GM19397 (cell line): ENCODE results near the gene SPAG16.
"Not testable (repeated sequence)": the region's sequence is repeated elsewhere in the genome, so short reads cannot be mapped to it uniquely, and the experiment has no call there.

ENCODE experiments used
- ATAC-seq: cut with Tn5 transposase; IDR thresholded peaks from one replicate; pipeline ENCODE4 v1.9.1; 2021; ENCODE audit warnings: mild to moderate bottlenecking, moderate library complexity; ENCODE audit not compliant: unreplicated experiment

SPAG16 gene

DNA sequence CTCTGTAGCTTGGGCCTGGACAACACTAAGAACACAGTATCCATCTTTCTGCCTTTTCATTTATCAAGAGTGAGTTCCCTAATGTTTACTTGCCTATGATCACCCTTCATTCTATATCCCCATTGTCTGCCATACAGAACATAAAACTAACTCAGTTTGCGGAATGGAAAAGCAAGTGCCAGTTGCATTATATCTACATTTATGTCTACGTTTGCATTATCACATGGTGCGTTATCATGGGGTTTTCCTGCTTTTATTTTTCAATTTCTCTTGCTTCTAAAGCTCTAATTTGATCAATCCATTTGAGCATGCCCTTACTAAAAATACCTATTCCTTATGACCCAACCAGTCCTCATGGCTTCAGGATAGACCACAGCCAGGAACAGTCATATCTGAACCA lies 704.9 kb downstream of the SPAG16 start:
- ATAC-seq, result no peak

DNA sequence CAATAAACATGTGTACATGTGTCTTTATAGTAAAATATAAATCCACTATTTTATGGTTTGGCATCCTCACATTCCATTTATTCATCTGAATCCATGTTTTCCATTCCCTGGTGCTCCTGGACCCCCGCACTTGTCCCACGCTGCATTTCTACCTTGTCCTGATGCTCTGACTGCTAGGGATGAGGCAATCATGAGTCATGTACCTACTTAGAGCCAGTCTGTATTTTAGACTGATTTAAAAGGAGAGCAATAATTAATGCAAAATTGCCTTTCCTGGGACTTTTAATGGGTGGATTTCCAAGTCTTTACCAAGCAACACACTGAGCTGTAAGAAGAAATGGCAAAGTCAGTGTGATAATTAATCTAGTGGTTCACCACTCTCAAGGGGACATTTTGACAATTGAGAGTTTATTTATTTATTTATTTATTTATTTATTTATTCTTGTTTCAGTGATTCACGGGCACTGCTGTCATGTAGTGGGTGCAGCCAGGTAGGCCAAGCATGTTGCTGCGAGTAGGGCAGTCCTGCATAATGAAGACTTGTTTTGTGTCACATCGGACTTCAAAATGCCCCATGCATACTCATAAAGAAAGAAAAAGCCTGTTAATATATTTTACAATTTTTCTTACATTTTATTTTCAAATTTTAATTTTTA lies 707.3 kb downstream of the SPAG16 start:
- no peak for ATAC-seq

DNA sequence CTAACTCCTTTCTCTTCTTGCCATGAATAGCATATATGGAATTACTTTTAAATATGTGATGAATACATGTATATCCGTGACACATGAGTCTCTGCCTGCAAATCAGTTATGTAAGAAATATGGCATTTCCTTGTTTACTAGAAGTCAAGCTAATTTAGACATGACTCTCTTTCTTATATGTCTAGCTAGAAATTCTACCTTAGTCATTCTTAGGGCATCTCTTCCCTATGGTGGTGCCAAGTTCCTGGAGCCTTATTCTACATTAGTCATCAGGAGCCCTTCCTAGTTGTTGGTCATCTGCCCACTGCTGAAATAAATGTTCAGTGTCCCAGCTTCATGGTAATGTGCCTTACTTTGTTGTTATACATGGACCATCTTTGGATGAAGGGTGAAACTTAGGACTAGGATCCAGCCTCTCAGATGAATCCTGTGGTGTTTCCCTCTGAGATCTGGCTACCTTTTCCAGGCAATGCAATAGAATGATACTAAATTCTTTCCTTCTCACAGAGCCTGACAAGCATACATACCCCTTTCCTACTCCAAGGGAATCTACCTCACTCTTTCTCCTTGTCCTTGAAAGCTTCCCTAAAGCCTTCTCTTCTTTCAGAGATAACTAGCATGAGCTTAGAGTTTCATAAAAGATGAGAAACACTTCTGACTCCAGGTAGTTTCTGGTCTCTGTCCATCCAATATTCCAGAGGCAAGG lies 711.3 kb downstream of the SPAG16 start:
- ATAC-seq, result no peak

DNA sequence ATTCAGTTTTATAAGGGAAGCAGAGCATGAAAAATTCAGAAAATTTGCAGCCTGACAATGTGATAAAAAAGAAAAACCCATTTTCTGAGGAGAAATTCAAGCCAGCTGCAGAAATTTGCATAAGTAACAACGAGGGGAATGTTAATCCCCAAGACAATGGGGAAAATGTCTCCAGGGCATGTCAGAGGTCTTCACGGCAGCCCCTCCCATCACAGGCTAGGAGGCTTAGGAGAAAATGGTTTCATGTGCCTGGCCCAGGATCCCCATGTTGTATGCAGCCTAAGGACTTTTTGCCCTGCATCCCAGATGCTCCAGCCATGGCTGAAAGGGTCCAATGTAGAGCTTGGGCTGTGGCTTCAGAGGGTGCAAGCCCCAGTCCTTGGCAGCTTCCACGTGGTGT lies 714.7 kb downstream of the SPAG16 start:
- not testable (repeated sequence) for ATAC-seq

DNA sequence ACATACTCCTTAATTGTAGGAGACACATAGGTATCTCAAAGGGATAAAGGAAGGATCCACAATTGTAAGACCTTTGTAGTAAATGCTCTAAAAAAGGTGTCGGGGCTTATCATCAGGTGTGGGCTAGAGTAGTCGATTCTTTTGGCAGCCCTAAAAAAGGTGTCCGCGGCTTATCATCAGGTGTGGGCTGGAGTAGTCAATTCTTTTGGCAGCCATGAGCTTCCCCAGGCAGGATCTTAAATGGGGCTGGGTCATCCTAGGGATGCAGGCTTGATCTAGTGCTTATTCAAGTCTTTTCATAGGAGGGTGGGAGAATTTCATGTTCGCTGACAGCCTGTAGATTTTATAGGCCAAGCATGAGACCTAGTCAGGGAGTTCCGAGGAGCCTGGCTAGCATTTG lies 720.2 kb downstream of the SPAG16 start:
- ATAC-seq, result no peak

DNA sequence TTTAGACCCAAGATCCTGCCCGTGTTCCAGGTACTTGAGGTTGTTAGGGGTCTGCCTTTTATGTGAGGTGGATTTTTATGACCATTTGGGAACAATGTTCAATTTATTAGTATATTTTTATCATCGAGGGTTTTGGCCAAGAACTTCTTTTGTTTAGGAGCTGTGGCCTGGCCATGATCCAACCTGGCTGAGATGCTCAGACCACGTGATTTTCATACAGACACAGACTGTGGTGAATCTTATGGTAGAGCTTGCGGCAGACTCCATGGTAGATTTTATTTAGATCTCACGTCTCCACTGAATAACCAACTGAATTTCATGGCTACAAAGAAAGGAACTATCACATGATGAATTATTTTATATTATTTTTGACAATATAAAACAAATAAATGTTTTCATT lies 721.1 kb downstream of the SPAG16 start:
- ATAC-seq, result no peak

DNA sequence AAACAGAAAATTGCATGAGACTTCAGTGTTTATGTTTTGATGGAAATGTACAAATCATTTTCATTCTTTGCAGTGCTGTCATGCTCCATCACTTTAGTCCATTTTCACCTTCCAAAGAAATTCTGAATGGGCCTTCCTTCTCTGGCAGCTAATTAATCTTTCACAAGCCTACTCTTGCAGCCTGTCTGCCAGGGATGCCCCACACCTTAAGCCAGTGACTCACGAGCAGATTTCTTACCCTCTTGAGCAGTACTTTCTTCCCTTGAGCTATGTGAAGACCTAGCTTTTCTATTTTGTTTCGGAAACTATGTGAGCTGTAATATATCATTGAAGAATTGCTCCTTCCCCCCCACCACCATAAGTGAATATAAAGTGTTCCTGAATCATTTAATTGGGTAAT lies 722.3 kb downstream of the SPAG16 start:
- no peak for ATAC-seq

DNA sequence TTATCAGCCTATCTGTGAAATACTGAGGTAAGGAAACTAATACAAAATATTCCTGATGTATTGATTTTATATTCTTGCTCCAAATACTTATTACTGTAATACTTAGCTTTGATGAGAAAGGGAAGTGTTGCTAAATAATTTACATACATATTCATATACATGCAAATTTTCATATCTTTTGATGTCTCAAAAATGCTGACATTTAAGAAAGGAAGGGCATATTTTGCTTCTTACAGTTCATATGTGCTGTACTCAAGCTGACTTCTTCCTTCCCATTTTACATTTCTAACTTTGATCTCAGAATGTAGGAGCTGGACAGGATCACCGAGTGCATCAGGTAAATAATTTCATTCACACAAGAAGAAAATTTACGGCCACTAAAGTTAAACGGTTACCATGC lies 727.4 kb downstream of the SPAG16 start:
- no peak for ATAC-seq

DNA sequence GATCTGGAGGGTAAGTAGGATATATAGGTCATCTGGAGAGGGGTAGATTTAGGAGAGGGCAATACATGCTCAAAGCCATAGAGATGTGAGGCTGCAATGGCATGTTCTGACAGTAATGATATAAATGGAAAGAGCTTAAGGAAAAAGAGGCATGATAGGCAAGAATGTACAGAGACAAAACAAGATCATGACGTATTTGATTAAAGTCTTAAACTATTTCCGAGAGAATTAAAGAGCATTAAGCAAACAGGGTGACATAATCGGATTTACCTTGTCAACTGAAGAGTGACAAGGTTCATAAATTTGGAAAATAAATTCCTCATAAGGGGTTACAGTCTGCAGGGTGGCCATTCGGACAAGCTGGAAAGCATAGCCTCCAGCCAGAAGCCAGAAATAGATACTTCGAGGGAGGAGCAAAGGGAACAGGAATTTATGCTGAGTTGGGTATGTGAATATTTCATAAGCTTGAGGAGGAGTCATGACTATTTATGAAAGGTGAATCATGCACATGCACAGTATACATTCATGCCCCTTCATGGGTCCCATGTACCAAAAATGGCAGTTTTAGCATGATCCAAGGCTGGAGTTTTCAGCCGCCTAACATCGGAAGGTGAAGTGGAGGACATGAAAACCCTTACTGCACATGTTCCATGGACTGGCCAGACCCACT lies 730.4 kb downstream of the SPAG16 start:
- no peak for ATAC-seq

DNA sequence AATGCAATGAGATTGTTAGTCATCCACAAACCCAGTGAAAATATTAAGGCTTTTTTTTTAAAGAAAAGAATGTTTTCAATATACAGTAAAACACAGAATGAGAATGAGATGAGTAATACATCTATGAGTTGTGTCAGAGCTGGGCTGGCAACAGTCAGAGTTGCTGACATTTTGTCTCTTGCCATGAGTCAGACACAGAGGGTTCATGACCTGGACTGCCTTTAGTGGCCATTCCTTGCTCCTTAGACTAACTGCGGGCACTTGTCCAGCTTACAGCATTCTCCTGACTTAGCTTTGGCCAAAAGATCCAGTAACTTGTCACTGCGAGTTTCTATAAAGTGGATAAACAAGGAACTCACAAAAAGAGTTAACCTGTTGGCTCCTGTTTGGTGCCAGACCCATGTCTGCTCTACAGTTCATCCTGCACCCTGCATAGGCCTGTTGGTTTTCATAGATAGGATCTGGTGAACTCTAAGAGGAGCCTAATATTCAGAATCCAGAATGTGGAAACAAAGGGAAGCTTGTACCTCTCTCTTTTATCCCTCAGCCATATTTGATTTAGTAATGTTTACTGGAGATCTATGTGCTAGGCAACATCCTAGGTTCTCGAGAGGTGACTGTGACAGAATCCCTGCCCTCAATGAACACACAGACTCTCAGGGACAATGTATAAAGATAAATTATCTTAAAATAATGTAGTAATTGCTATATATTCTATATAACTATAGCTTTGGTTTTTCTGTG lies 735.1 kb downstream of the SPAG16 start:
- no peak for ATAC-seq

DNA sequence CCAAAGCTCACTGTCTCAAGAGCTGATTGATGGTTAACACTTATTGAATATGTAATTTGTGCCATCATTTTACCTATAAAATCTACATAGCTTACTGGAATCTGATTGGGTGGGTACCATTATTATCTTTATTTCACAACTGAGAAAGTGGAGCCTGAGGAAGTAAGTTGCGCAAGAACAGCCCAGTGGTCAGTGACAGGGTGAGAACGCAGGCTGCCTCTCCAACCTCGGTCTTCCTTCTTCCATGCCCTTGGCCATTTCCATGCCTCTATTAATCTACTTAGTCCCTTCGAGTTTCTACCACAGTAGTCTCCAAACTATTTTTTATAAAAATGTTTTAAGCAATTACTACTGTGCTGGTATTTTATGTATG lies 735.7 kb downstream of the SPAG16 start:
- no peak for ATAC-seq

DNA sequence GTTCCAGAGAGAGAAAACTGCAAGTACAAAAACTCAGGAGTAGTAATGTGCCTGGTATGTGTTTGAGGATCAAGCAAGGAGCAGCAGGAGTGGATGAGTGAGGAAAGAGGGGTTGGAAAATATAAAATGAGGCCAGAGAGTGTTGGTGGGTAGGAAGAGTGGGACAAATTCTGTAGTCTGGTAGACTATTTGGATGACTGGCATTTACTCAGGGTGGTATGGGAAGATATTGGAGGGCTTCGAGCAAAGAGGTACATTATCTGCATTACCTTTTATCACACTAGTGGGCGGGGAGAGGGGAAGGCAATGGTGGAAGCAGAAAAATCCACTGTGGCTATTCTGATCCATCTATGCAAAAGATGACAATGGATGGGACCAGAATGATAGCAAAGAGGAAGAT lies 744.9 kb downstream of the SPAG16 start:
- no peak for ATAC-seq

DNA sequence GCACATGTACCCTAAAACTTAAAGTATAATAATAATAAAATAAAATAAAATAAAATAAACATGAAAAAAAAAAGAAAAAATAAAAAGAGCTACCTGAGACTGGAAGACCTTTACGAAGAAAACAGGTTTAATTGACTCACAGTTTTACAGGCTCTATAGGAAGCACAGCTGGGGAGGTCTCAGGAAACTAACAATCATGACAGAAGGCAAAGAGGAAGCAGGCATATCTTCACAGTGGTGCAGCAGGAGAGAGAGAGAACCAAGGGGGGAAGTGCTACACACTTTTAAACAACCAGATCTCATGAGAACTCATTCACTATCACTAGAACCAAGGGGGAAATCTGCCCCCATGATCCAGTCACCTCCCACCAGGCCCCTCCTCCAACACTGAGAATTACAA lies 747.3 kb downstream of the SPAG16 start:
- no peak for ATAC-seq

DNA sequence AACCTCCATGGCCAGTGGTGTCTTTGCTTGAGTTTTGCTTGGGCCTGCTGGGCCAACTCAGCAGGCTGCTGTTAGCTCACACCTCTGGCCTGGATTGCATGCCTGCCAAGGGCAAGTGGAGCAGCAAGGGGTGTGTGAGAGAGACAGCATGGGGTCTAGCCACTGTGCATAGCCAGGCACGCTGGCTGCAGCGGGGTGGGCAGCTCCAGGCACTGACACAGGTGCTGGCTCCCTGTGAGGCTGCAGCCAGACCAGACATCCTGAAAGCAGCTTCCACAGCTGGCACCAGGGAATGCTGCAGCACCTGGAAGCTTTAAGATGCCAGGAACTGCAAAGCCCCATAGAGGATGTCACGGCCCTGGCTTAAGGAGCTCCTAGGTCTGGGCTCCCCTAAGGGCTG lies 750.2 kb downstream of the SPAG16 start:
- no peak for ATAC-seq

DNA sequence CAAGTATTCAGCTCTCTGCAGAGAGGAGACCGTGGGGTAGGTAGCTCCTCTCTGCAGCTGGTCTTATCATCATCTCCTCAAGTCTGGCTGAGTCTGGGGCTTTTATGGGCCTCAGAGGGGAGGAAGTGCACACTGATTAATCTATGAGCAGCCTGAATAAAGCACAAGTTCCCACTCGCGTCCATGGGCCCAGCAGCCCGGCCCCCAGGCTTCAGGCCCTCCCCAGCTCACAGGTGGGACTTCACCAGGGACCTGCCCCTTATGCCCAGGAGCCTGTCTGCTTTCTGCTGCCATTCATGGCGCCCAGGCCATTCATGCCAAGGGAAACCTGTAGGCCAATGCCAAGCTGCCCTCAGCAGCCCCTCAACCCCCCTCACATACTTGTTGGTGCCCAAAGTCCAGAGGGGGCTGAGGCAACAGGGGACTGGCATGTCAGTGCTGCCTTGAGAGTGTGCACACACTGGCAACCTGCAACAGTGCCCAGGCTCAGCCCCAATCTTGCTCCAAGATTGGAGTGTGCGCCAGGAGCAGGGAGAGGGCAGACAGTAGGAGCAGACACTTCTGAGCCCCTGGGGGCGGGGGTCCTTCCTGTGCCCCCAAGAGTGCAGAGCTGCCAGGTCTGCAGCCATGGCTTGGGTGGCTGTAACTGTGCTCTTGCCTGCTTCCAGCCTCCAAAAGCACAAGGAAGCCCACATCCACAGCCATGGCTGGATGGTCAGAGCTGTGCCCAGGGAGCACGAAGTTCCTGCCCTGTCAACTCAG lies 751.0 kb downstream of the SPAG16 start:
- ATAC-seq, result no peak

DNA sequence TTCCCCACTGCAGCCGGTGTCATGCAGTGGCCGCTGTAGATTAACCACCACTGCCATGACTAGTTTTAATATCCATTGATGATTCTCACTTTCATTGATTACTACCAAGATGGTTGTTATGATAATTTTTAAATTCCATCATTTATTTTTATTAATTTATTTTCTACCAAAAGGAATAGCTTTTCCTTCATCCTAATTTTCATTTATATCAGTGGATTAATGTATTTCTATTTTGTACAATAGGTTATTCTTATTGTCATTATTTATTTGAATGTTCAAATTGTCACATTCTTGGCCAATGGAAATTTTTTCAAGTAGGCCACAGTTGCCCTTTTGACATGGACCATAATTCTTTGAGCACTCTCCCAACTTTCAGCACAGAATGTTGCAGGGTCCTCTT lies 751.7 kb downstream of the SPAG16 start:
- ATAC-seq, result no peak

DNA sequence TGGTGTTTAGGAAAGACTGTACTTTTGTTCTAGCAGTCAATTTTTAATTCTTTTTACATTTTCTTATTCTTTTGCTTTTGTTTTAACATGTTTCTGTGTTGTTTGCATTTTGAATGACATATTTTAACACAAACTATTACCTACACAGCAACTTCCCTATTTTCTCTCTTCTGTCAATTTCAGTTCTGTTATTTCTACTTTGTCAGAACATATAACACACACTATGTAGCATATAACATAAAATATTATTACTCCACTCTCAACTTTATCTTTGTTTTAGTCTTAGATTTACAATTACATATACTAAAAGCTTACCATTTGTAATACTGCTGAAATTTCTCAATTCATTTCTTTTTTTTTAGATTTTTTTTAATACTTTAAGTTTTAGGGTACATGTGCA lies 753.9 kb downstream of the SPAG16 start:
- no peak for ATAC-seq

DNA sequence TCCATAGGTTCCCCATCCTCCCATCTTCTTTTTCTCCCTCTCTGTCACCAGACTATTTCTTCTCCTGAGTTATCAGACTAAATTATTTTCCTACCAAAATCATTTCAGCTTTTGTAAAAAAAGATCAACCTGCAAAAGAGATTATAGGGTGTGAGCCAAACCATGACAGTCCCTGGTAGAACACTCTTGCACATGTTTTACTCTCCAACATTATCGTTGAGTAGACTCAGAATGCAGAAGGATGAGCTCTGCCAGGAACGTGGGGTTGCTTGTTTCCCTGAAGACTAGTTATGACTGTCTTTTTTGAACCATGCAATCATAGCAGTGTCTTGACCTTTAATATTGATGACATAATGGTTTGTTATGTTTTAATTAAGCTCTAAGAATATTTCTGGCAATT lies 766.5 kb downstream of the SPAG16 start:
- ATAC-seq, result no peak

DNA sequence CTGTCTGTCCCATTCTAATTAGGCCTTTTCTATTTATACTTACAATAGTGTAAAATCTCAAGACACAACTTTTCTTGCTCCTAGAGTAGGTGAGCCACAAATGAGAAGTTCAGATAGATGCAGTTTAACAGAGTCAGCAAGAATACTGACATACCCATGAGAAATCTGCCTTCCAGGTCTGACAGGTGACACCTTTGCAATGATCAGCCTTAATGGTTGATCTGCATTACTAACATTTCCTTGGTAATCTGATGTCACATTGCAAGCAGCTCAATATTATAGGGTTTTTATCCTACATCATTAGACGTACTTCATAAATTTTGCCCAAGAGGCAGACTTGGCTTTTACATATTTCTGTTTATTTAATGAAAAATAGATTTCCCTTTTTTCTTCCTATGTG lies 767.3 kb downstream of the SPAG16 start:
- ATAC-seq, result no peak

DNA sequence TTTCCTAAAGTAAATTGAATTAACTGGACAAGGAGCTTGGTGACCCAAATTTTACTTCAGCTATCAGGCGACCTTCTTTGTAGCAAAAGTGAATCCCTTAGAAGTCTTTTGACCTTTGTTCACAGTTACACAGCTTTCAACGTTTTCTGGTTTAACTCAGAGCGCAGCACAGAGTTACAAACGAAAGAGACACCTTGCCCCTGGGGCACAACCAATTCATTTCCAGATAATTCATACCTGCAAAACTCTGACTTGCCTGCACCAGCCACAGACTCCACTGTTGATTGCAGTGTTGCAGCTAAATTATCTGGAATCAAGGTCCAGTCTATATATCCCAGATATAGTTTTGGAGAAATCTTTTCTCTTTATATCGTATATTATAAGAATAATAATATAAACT lies 768.0 kb downstream of the SPAG16 start:
- ATAC-seq, result no peak

DNA sequence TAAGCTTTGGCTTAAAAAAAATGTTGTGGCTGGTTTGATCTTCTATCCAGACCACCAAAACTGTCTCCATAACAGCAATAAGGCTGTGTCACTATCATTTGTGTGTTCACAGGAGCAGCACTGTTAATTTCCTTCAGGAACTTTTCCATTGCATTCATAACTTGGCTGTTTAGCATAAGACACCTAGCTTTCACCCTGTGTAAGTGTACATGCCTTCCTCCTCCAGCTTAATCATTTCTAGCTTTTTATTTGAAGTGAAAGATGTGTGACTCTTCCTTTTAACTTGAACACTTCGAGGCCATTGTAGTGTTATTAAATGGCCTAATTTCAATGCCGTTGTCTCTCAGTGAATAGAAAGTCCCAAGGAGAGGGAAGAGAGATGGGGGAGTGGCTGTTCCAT lies 773.7 kb downstream of the SPAG16 start:
- ATAC-seq, result no peak
